Measurements from ENCODE around the gene MROH7.

The MROH7 gene

GRCh38 chr1:54686155-54686554, 44.6 kb downstream of the MROH7 start:
- no peak for DNase-seq (ENCODE audit: low spot score)
- TF ChIP-seq CTCF (conservative IDR thresholded peaks at IDR 0.05; ENCODE audit: low read depth): no peak
- ChIA-PET CTCF (interaction anchor here (0.6 kb wide), 1 partner anchor 9 kb away, joined by 3 read pairs; no protein-coding TSS in a partner anchor), POLR2A (ENCODE audit: low non-redundant PET) (no interaction called here)
- no peak overlapping the region for H3K27ac ChIP-seq

GRCh38 chr1:54694771-54695170, 53.2 kb downstream of the MROH7 start:
- no peak overlapping the region for H3K27ac ChIP-seq
- CTCF ChIA-PET: interaction anchor here (0.6 kb wide), 1 partner anchor 16 kb away, joined by 3 read pairs; no protein-coding TSS in a partner anchor
- POLR2A ChIA-PET (ENCODE audit: low non-redundant PET): no interaction called here
- no peak for DNase-seq (ENCODE audit: low spot score)
- no peak for TF ChIP-seq CTCF (conservative IDR thresholded peaks at IDR 0.05; ENCODE audit: low read depth)

- H3K27ac ChIP-seq: no peak overlapping the region
- no peak for TF ChIP-seq CTCF (conservative IDR thresholded peaks at IDR 0.05; ENCODE audit: low read depth)
- DNase-seq (ENCODE audit: low spot score): no peak
- POLR2A ChIA-PET (ENCODE audit: low non-redundant PET): no interaction called here
- CTCF ChIA-PET: interaction anchor here (0.5 kb wide), 1 partner anchor 941 kb away, joined by 3 read pairs; no protein-coding TSS in a partner anchor
These were observed 53.6 kb downstream of the MROH7 start for GRCh38 chr1:54695221-54695620.

GRCh38 chr1:54695764-54696163, 54.2 kb downstream of the MROH7 start:
- ChIA-PET CTCF (interaction anchor here (0.5 kb wide), 2 partner anchors 736 to 941 kb away, joined by 3 to 5 read pairs; no protein-coding TSS in a partner anchor), POLR2A (ENCODE audit: low non-redundant PET) (no interaction called here)
- DNase-seq (ENCODE audit: low spot score): no peak
- no peak for TF ChIP-seq CTCF (conservative IDR thresholded peaks at IDR 0.05; ENCODE audit: low read depth)
- H3K27ac ChIP-seq: no peak overlapping the region

GRCh38 chr1:54696262-54696661, 54.7 kb downstream of the MROH7 start:
- no peak for TF ChIP-seq CTCF (conservative IDR thresholded peaks at IDR 0.05; ENCODE audit: low read depth)
- H3K27ac ChIP-seq: no peak overlapping the region
- CTCF ChIA-PET: interaction anchor here (0.5 kb wide), 1 partner anchor 737 kb away, joined by 5 read pairs; no protein-coding TSS in a partner anchor
- no peak for DNase-seq (ENCODE audit: low spot score)
- POLR2A ChIA-PET (ENCODE audit: low non-redundant PET): no interaction called here

- POLR2A ChIA-PET (ENCODE audit: low non-redundant PET): no interaction called here
These were observed 56.3 kb downstream of the MROH7 start for GRCh38 chr1:54697896-54698295.

More at GRCh38 chr1:54697896-54698295, 56.3 kb downstream of the MROH7 start:
- no peak overlapping the region for H3K27ac ChIP-seq
- CTCF ChIA-PET: interaction anchor here (0.6 kb wide), 2 partner anchors 17 to 59 kb away, joined by 3 read pairs; no protein-coding TSS in a partner anchor
- TF ChIP-seq CTCF (conservative IDR thresholded peaks at IDR 0.05; ENCODE audit: low read depth): no peak
- no peak for DNase-seq (ENCODE audit: low spot score)

Measured in RWPE1 (cell line).